SK-N-SH treated with all-trans-retinoic acid at 6 μM for 48 hours (cell line): ENCODE measurements around the gene GTF2F1.

Experiments used
- ARNTL ChIP-seq: fragments of 450-650 bp; formaldehyde crosslinking; IDR thresholded peaks from 2 replicates; pipeline ENCODE4 v1.5.0; 2020; ENCODE audit warnings: low read depth, mild to moderate bottlenecking, moderate library complexity, borderline replicate concordance
- BACH2 ChIP-seq: fragments of 250-450 bp; sonication (Bioruptor Pico); IDR thresholded peaks from 2 replicates; pipeline ENCODE4 v1.9.0; 2021; ENCODE audit warnings: mild to moderate bottlenecking, borderline replicate concordance
- CREB5 ChIP-seq: fragments of 250-450 bp; sonication (Bioruptor Pico); IDR thresholded peaks from 2 replicates; pipeline ENCODE4 v1.5.1; 2020; ENCODE audit warnings: low read depth, mild to moderate bottlenecking, moderate library complexity
- ISL1 ChIP-seq: fragments of 250-450 bp; sonication (Bioruptor Pico); IDR thresholded peaks from 2 replicates; pipeline ENCODE4 v2.1.2; 2022; ENCODE audit warnings: mild to moderate bottlenecking, moderate library complexity
- PATZ1 ChIP-seq: fragments of 250-450 bp; sonication (Bioruptor Pico); IDR thresholded peaks from 2 replicates; pipeline ENCODE4 v1.8.0; 2020; ENCODE audit warnings: mild to moderate bottlenecking, moderate library complexity, borderline replicate concordance
- POU6F1 ChIP-seq: fragments of 250-450 bp; sonication (Bioruptor Pico); IDR thresholded peaks from 2 replicates; pipeline ENCODE4 v1.8.0; 2021; ENCODE audit warnings: low read depth, mild to moderate bottlenecking, moderate library complexity, borderline replicate concordance
- RARB ChIP-seq: fragments of 250-450 bp; sonication (Bioruptor Pico); IDR thresholded peaks from 2 replicates; pipeline ENCODE4 v1.8.0; 2021; ENCODE audit warnings: mild to moderate bottlenecking, moderate library complexity
- SNAI2 ChIP-seq: fragments of 250-450 bp; sonication (Bioruptor Pico); IDR thresholded peaks from 2 replicates; pipeline ENCODE4 v1.5.0; 2020; ENCODE audit warnings: mild to moderate bottlenecking, moderate library complexity

GRCh38 chr19:6415591-6416190, 22.7 kb upstream of the GTF2F1 start:
- TF ChIP-seq PATZ1 (CRISPR knock-in tag) (no peak), CREB5 (CRISPR knock-in tag) (no peak), BACH2 (CRISPR knock-in tag) (no peak), RARB (CRISPR knock-in tag) (no peak), ISL1 (CRISPR knock-in tag) (no peak), SNAI2 (CRISPR knock-in tag) (no peak), ARNTL (CRISPR knock-in tag) (no peak), POU6F1 (CRISPR knock-in tag) (no peak)
